ENCODE data around the gene MCFD2. TPM values are rescaled to one million over a fixed set of nuclear protein-coding genes. Genes with fewer than 3 reads are reported as not detected.

The MCFD2 gene
- total and polyA plus RNA-seq, 8 donors, result 20.1 to 180 (median 101) TPM

- intact Hi-C loops (cut with DNase I), result no loop called here
- peaks cover 0 to 1% (median 0%) of the 10 kb centered on the region in 3 donors for H3K36me3 ChIP-seq
- no peak for ATAC-seq
- DNase-seq, result no peak
- H3K9me3 ChIP-seq, result no peaks in the 10 kb centered on the region
- no peak overlapping the region for H3K4me3 ChIP-seq
- H3K27me3 ChIP-seq, result no peaks in the 10 kb centered on the region
- no peaks in the 10 kb centered on the region for H3K4me1 ChIP-seq
- FAIRE-seq, result no peak
- WGBS, 2 donors, result 82 to 83% methylated on average over 17 of the region's 17 CpGs
- no peak overlapping the region for H3K27ac ChIP-seq
- TF ChIP-seq CTCF (IDR thresholded peaks at IDR 0.05), result no peak
These were observed 16.6 kb downstream of the MCFD2 start for GRCh38 chr2:46899053-46899452.

- no peaks in the 10 kb centered on the region for H3K27me3 ChIP-seq
- no peak for FAIRE-seq
- no peak for ATAC-seq
- no peak overlapping the region for H3K27ac ChIP-seq
- 81 to 89% methylated on average over 5 of the region's 5 CpGs for WGBS, 2 donors
- no peaks in the 10 kb centered on the region for H3K4me1 ChIP-seq
- intact Hi-C loops (cut with DNase I), result no loop called here
- no peaks in the 10 kb centered on the region for H3K36me3 ChIP-seq
- H3K9me3 ChIP-seq, result no peaks in the 10 kb centered on the region
- no peak overlapping the region for H3K4me3 ChIP-seq
- no peak for DNase-seq
- TF ChIP-seq CTCF (IDR thresholded peaks at IDR 0.05), result no peak
These were observed 17.6 kb downstream of the MCFD2 start for GRCh38 chr2:46898024-46898423.

- ATAC-seq, result no peak
- 79 to 83% methylated on average over 3 of the region's 3 CpGs for WGBS, 2 donors
- no peak for DNase-seq
- H3K4me3 ChIP-seq, result no peak overlapping the region
- intact Hi-C loops (cut with DNase I), result no loop called here
- H3K4me1 ChIP-seq, result no peaks in the 10 kb centered on the region
- no peaks in the 10 kb centered on the region for H3K9me3 ChIP-seq
- no peak for TF ChIP-seq CTCF (IDR thresholded peaks at IDR 0.05)
- H3K27me3 ChIP-seq, result no peaks in the 10 kb centered on the region
- no peak overlapping the region for H3K27ac ChIP-seq
- no peaks in the 10 kb centered on the region for H3K36me3 ChIP-seq
- FAIRE-seq, result no peak
These were observed 22.2 kb downstream of the MCFD2 start for GRCh38 chr2:46893269-46893939.

DNA sequence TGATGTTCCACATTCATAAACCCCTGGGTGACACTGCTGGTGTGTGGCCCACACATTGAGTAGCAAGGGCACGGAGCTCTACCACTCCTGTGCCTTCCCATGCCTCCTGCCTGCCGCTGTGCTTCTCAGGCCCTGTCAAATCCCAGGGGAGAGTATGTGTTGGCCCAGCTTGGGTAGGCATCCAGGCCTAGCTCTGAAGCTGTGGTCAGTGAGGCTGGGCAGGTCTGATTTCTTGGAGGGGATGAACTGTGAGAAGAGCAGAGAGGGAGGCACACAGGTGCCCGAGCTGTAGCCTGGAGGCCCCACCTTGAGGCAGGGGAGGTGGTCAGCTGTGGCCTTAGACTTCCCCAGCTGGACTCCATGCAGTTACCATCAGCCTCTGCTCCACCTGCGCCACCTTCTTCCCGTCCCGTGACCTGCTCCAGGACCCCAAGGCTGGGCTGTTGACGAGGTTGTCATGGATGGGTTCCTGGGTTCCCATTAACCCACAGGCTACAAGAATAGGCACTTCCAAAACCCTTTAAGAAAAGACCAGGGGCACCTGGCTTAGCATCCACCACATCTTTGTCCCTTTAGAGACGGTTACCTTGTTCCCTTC lies 23.6 kb downstream of the MCFD2 start:
- DNase-seq, result no peak
- no peak for FAIRE-seq
- no peak for ATAC-seq
- Histone ChIP-seq H3K9me3 (no peaks in the 10 kb centered on the region), H3K4me1 (no peaks in the 10 kb centered on the region), H3K4me3 (no peak overlapping the region), H3K27ac (no peak overlapping the region), H3K36me3 (no peaks in the 10 kb centered on the region), H3K27me3 (no peaks in the 10 kb centered on the region)
- no peak for TF ChIP-seq CTCF (IDR thresholded peaks at IDR 0.05)
- intact Hi-C loops (cut with DNase I), result no loop called here
- WGBS, 2 donors, result 81% methylated on average over 8 of the region's 8 CpGs

GRCh38 chr2:46888421-46888952 lies 27.1 kb downstream of the MCFD2 start:
- no peak for DNase-seq
- Histone ChIP-seq H3K27me3 (no peaks in the 10 kb centered on the region), H3K36me3 (no peaks in the 10 kb centered on the region), H3K9me3 (no peaks in the 10 kb centered on the region), H3K4me3 (no peak overlapping the region), H3K27ac (no peak overlapping the region), H3K4me1 (no peaks in the 10 kb centered on the region)
- no peak for ATAC-seq
- no peak for TF ChIP-seq CTCF (IDR thresholded peaks at IDR 0.05)
- intact Hi-C loops (cut with DNase I), result no loop called here
- 60 to 78% methylated on average over 11 of the region's 11 CpGs for WGBS, 2 donors
- no peak for FAIRE-seq

Measured in pancreas (tissue), 10 donors.